NCI-H2227 treated with DMSO at 0.1 percent for 48 hours (cell line): Measurements from ENCODE around the gene RAC3.

Experiments used
- DNase-seq: peaks from one replicate; lab custom pipeline; 2025; lab: John Stamatoyannopoulos, UW

The RAC3 gene

DNA sequence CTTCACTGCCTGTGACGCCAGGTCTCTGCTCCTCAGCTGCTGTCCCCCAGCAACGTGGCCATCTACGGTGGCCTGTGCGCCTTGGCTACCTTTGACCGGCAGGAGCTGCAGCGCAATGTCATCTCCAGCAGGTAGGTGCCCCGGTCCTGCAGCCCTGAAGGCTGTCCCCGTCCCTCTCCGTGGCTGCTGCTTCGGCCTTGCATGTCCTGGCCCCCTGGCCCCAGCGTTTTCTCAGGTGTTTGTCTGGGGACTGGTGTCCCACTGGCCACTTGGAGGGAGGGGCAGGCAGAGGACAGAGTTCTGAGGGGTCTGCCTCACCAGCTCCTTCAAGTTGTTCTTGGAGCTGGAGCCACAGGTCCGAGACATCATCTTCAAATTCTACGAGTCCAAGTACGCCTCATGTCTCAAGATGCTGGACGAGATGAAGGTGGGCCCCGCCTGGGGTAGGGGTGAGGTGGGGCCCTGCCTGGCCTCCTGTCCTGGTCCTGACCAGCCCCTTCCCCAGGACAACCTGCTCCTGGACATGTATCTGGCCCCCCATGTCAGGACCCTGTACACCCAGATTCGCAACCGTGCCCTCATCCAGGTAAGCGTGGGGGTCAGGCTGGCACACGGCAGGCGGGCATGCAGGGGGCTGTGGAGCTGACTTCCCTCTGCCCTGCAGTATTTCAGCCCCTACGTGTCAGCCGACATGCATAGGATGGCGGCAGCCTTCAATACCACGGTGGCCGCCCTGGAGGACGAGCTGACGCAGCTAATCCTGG, 24.7 kb downstream of the RAC3 start:
- DNase-seq, result no peak

GRCh38 chr17:82056729-82057621, 25.5 kb downstream of the RAC3 start:
- DNase-seq, result no peak

GRCh38 chr17:82058230-82058854, 26.9 kb downstream of the RAC3 start:
- no peak for DNase-seq

GRCh38 chr17:82058855-82059249, 27.4 kb downstream of the RAC3 start:
- no peak for DNase-seq

DNA sequence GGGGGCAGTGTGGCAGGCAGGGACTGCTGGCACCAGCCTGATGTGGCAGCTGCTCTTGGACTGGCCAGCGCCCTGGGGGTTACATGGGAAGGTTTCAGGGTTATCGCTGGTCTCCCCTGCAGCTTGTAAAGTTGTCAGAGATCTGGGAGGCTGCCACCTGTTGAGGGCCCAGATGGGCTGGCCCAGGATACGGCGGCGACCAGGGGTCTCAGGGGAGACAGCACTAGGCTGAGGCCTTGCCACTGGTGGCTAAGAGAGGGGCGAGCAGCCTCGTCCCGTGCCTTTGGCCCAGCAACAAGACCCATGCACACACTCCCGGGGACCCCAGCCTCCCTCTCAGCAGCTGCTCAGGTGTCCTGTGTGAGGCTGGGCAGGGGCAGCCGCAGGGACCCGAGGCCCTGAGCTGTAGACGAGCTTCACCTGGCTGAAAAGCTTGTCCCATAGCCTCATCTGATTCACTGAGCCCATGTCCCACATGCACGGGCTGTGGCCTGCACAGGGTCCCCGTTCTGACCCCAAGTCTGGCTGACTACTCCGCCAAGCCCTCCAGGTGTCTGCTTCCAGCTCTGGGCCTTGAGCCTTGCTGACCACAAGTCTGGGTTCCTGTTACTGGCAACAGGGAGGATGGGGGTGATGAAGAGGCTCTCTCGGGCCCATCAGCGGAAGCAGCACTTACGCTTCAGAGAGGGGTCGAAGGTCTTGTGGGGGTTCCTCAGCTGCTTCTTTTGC, 28.0 kb downstream of the RAC3 start:
- no peak for DNase-seq

DNA sequence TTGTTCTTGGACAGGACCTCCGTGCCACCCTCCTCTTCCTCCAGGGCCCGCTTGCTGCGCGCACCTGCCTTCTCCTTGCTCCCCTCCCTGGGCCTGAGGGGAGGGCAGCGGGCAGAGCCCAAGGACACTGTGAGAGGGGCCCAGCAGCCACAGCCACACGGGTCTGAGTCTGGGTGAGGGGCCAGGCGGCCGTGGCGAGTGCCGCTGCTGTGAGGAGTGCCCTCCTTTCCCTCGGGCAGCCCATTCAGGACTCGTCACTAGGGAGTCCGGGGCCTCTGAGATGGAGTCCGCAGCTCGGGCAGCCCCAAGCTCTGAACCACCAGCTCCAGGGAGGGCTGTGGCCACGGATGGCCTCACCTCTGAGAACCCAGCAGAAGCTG, 28.5 kb downstream of the RAC3 start:
- no peak for DNase-seq

DNA sequence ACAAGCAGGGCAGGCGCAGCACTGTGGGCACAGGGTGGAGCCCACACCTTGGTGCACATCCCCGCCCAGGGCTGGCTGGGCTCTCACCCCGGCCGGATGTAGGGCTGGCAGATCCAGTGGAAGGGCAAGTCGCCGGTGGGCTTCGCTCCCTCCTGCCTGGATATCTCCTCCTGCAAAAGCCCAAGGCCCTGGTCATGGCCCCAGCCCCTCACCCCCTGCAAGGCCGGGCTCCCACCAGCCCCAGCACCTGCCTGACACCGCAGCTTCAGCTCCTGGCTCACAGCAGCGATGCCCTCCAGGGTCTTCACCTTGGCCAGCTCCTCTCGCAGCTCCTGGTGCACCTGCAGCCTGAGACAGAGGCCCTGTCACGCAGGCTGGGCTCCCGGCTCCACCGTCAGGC, 29.1 kb downstream of the RAC3 start:
- no peak for DNase-seq

GRCh38 chr17:82061047-82061925, 29.8 kb downstream of the RAC3 start:
- DNase-seq, result no peak

GRCh38 chr17:82062076-82062983, 30.9 kb downstream of the RAC3 start:
- no peak for DNase-seq

DNA sequence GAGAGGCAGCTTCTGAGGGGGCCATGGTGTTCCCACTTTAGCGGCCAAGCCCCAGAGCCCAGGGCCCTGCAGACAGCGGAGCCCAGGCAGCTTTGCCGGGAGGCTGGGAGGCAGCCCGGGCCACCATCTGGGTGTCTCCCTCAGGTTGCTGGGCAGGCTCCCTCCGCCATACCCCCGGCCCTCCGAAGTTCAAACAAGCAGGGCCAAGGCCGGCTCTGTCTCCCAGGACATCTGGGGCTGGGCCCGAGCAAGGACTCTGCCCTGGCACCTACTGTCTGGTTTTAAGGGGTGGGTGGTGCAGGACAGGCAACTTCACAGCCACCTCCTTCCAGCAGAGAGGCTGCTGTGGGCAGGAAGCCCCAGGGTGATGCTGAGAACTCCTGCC, 31.5 kb downstream of the RAC3 start:
- DNase-seq, result no peak

GRCh38 chr17:82063424-82064415, 32.2 kb downstream of the RAC3 start:
- DNase-seq, result no peak

DNA sequence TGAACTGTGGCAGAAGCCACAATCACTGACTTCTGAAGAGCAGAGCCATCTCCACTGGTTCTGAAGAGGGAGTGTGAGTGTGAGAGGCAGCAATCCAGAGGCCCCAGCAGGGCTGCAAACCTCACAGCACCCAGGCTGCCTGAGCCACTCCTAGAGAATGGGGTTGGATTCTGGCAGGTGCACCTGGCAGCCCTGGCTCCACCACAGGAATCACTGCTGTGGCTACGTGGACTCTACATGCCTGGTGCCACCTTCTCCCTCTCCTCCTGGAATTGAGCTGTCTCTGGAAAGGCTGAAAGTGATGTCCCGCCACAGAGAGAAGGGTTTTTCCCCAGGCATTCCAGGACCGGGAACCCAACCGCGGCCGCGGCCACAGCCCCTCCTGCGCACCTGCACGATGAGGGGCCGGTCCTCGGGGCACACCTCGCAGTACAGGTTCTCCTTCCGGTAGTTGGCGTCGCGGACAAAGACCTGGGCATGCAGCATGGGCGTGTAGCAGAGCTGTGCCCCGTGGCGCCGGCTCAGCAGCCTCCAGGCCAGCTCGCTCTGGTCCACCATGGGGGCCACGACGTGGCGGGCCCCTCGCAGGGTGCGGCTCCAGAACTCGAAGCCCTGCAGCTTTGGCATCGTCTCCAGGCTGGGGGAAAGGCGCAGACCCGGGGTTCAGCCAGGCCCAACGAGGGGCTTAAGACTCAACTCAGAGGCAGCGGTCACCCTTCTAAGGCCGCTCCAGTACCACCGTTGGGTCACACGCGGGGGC, 33.1 kb downstream of the RAC3 start:
- DNase-seq, result no peak

- DNase-seq, result no peak
These were observed 33.7 kb downstream of the RAC3 start for GRCh38 chr17:82065193-82065637.

DNA sequence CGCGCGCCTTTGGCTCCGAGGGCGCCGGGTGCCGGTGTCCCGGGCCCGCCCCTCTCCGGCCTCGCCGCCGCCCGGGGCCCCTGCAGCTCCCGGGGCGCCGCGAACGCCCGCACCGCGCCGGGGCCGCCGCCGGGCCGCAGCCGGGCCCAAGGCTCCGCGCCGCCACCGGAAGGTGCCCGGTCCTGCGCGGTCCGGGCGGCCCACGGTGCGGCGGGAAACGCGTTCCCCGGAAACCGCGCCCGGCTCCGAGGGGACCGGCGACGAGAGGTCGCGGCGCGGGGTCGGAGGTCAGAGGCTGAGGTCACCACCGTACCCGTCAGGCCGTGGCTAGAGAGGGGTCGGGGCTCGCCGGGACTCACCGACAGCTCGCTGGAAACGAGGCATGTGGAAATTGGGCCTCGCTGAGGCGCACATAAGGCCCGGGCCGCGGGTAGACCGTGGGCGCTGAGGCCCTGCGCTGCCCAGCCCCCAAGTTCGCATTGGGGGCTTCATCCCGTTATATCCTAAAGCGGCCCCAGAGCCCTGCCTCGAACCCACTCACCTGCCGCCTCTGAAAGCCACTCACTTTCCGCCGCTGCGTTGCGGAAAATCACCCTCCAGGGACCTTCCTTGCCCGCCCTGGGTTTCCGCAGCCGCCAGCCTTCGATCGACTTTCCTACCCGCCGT, 34.3 kb downstream of the RAC3 start, which contains the start of gene DUS1L:
TSS of gene DUS1L (minus strand) at position 167 of the 666 bp plus-strand sequence. CDS start 745 bp downstream, outside the sequence.
- DNase-seq, result no peak

GRCh38 chr17:82070611-82071010, 39.1 kb downstream of the RAC3 start:
- DNase-seq, result no peak

- no peak for DNase-seq
These were observed 41.3 kb downstream of the RAC3 start for GRCh38 chr17:82072827-82073226.

- DNase-seq, result no peak
These were observed 42.0 kb downstream of the RAC3 start for GRCh38 chr17:82073446-82073845.
